Chondrocyte (in vitro differentiated cells): ENCODE measurements around the gene ADIPOR2. TPM values are rescaled to one million over a fixed set of nuclear protein-coding genes. Genes with fewer than 3 reads are reported as not detected.

Experiments used
- DNase-seq: peaks from one replicate; pipeline ENCODE4 v3.0.0; 2021; ENCODE audit warnings: mixed read lengths, low spot score
- H3K27ac Mint-ChIP-seq: one replicate; pipeline ENCODE4 v1.8.0; 2021; ENCODE audit warnings: mild to moderate bottlenecking, moderate library complexity, mixed read lengths; ENCODE audit not compliant: unreplicated experiment
- H3K27me3 Mint-ChIP-seq: 2 replicates; pipeline ENCODE4 v1.8.0; 2021; ENCODE audit warnings: low read depth, mixed read lengths
- H3K36me3 Mint-ChIP-seq: 2 replicates; pipeline ENCODE4 v1.8.0; 2021; ENCODE audit warnings: low read depth, mixed read lengths
- H3K4me1 Mint-ChIP-seq: 2 replicates; pipeline ENCODE4 v1.8.0; 2021; ENCODE audit warnings: low read depth, mild to moderate bottlenecking, mixed read lengths
- H3K4me3 Mint-ChIP-seq: one replicate; pipeline ENCODE4 v1.8.0; 2021; ENCODE audit warnings: mild to moderate bottlenecking, moderate library complexity, mixed read lengths; ENCODE audit not compliant: unreplicated experiment
- H3K9me3 Mint-ChIP-seq: 2 replicates; pipeline ENCODE4 v1.8.0; 2021; ENCODE audit warnings: low read depth, mixed read lengths
- total RNA-seq: library from RNA; stranded (reverse); gene quantifications from 3 replicates; pipeline ENCODE4 v1.2.1, GENCODE V29; 2021
- TF ChIP-seq, protein P1 (sequence below): fragments of 200-600 bp; sonication (generic); IDR thresholded peaks from 2 replicates; pipeline ENCODE4 v1.5.0; 2021; ENCODE audit warnings: antibody characterized with exemption, mild to moderate bottlenecking, moderate library complexity

The ADIPOR2 gene
- total RNA-seq, 1 donor from 2014 or later: 35.6 TPM

DNA sequence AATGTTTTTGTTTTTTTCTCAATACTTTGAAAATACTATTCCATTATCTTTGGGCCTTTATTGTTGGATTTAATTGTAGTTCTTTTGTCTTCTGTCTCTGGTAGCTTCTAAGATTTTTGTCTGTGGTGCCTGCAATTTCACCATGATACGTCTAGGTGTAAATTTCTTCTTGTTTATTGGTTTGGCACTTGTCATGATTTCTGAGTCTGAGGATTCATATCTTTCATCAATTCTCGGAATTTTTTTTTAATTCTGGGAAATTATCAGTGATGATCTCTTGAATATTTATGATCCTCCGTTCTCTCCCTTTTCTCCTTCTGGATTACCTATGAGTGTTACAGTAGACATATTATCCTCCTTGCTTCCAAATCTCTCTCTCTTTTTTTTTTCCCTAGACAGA lies 14.8 kb upstream of the ADIPOR2 start:
- Mint-ChIP-seq H3K4me1 (no peaks in the 10 kb centered on the region), H3K27ac (no peak overlapping the region), H3K27me3 (no peaks in the 10 kb centered on the region), H3K4me3 (no peak overlapping the region), H3K36me3 (no peaks in the 10 kb centered on the region), H3K9me3 (peaks cover 5% of the 10 kb centered on the region)
- no peak for DNase-seq
- TF ChIP-seq, protein P1, sequence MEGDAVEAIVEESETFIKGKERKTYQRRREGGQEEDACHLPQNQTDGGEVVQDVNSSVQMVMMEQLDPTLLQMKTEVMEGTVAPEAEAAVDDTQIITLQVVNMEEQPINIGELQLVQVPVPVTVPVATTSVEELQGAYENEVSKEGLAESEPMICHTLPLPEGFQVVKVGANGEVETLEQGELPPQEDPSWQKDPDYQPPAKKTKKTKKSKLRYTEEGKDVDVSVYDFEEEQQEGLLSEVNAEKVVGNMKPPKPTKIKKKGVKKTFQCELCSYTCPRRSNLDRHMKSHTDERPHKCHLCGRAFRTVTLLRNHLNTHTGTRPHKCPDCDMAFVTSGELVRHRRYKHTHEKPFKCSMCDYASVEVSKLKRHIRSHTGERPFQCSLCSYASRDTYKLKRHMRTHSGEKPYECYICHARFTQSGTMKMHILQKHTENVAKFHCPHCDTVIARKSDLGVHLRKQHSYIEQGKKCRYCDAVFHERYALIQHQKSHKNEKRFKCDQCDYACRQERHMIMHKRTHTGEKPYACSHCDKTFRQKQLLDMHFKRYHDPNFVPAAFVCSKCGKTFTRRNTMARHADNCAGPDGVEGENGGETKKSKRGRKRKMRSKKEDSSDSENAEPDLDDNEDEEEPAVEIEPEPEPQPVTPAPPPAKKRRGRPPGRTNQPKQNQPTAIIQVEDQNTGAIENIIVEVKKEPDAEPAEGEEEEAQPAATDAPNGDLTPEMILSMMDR: no peak

DNA sequence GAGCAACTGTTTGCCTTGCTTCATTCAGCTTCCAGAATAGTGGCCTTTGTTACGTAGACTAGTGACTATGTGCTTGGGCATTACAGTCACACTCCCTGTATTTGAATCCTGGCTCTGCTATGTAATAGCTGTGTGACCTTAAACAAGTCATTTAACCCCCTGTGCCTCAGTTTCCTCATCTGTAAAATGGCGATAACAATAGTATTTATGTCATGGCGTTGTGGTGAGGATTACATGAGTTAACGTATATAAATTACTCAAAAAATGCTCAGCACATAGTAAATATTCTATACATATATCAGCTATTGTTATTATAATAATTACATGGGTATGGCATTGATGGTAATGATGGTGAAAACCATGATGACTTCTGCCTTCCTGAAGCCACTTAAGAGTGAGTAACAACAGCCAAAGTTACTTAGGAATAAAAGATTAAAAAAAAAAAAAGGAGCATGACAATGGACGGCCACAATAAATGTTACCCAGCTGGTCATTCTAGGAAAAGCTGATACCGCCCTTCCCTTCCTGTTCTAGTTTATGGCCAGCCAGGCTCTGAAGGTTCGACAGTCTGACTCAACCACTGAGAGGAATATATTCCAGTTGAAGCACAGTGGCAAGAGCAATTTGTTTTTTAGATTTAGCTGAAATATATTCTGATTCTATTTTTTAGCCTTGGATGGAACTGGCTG lies 9.9 kb upstream of the ADIPOR2 start:
- H3K36me3 Mint-ChIP-seq: no peaks in the 10 kb centered on the region

DNA sequence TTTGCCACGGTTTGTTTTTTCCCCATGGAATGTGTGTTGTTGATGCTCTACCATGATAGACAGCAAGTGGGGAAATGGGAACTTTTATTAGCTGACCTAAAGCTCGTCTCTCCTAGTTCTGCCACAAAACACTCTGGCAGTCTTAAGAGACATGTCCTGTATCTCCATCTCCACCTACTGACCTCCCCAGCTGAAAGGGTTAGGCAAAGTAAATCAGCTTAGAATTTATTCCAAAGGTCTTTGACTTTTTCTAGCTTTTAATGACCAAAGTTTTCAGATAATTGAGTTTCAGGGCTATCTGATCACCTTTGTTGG lies 9.4 kb upstream of the ADIPOR2 start:
- Mint-ChIP-seq H3K36me3 (no peaks in the 10 kb centered on the region), H3K4me1 (no peaks in the 10 kb centered on the region), H3K9me3 (no peaks in the 10 kb centered on the region), H3K4me3 (no peak overlapping the region), H3K27ac (no peak overlapping the region), H3K27me3 (no peaks in the 10 kb centered on the region)
- TF ChIP-seq, protein P1: no peak
- DNase-seq: no peak

More for the DNA sequence above, 9.9 kb upstream of the ADIPOR2 start:
- Mint-ChIP-seq H3K27me3 (no peaks in the 10 kb centered on the region), H3K27ac (no peak overlapping the region), H3K4me1 (no peaks in the 10 kb centered on the region), H3K4me3 (no peak overlapping the region), H3K9me3 (peaks cover 4% of the 10 kb centered on the region)
- TF ChIP-seq, protein P1: no peak
- no peak for DNase-seq

DNA sequence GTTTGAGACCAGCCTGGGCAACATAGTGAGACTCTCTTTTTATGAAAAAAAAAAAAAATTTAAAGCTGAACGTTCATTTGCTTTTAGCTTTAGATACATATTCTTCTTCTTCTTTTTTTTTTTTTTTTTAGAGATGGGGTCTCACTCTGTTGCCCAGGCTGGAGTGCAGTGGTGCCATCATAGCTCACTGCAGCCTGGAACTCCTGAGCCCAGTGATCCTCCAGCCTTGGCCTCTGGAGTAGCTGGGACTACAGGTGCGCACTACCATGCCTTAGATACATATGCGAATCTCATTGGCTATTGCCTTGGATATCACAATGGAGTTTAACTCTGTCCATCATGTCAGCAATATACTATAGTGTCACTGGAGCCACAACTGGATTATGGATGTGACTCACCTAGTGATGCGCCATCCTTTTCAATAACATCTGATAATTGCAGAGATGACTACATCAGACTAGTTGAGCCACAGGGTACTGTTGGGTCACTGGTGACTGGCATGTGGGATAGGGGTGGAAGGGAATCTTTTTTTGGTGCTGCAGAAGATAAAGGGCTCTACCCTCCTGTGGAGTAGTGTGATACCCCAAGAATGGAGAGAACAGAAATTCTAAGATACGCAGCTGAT lies 2.7 kb upstream of the ADIPOR2 start:
- no peak overlapping the region for H3K4me3 Mint-ChIP-seq
- TF ChIP-seq, protein P1: no peak
- no peaks in the 10 kb centered on the region for H3K36me3 Mint-ChIP-seq
- H3K27ac Mint-ChIP-seq: no peak overlapping the region
- peaks cover 24% of the 10 kb centered on the region for H3K4me1 Mint-ChIP-seq
- DNase-seq: no peak
- no peaks in the 10 kb centered on the region for H3K9me3 Mint-ChIP-seq
- no peaks in the 10 kb centered on the region for H3K27me3 Mint-ChIP-seq

DNA sequence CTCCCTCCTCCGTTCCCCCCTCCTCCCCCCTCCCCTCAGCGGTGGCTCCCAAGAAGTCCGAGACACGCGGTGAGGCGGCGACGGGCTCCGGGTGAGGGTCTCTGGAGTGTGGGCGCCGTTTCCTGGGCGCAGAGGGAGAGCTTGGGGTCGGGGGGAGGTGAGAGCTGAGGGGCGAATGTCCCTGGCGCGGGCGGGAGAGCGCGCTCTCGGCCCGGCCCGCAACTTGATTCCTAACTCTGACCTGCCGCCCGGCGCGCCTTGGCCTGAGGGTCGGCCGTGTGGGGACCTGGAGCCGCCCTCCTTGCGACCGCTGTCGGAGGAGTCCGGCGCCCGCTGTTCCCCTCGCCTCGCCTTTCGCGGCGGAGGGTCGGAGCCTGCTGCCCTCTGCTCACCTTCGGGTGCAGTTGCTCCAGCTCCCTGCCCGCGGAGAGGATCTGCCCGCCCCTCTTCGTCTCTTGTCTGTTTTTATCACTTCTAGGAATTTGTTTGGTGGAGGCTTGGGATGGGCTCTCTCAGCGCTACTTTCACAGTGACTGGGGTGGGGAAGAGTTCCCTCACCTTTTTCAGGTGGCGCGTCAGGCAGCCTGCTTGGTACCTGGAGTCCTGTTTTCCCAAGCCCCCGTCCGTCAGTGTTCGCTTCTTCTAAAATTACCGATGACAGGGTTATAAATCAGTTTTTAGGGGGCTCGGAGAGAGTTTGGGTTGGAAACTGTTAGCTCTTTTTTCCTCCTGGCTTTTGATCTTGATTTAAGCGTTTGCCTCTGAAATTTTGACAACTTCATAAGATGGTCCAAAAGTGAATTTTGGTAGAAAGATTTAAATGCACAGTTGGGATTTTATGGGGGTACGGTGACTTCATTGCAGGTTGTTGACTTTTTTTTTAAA lies 495 bp downstream of the ADIPOR2 start:
- TF ChIP-seq, protein P1: peak; percentile 1
- DNase-seq: peak; percentile 92

More for the DNA sequence above, 495 bp downstream of the ADIPOR2 start:
- H3K27me3 Mint-ChIP-seq: no peaks in the 10 kb centered on the region
- no peaks in the 10 kb centered on the region for H3K9me3 Mint-ChIP-seq
- peaks cover 39% of the 10 kb centered on the region for H3K4me1 Mint-ChIP-seq
- H3K4me3 Mint-ChIP-seq: peak overlapping the region; percentile 95
- H3K36me3 Mint-ChIP-seq: no peaks in the 10 kb centered on the region
- peak overlapping the region; percentile 92 for H3K27ac Mint-ChIP-seq
